H1 (cell line): ENCODE measurements around the gene GALNT9. TPM values are rescaled to one million over a fixed set of nuclear protein-coding genes. Genes with fewer than 3 reads are reported as not detected.

ENCODE experiments used
- CEBPB ChIP-seq: IDR thresholded peaks from 2 replicates; pipeline ENCODE4 v1.6.1; 2012; ENCODE audit warnings: low read depth, low read length
- HDAC2 ChIP-seq, 2 experiments: fragments of 300-600 bp in 1 of 2; sonication (generic) in 1 of 2; IDR thresholded peaks; 2 replicates each; pipeline ENCODE4 v1.6.1; 2011 to 2012; ENCODE audit warnings: low read depth in 2 of 2, low read length in 2 of 2, mild to moderate bottlenecking in 2 of 2, moderate library complexity in 2 of 2, borderline replicate concordance in 1 of 2, inconsistent platforms in 1 of 2
- RXRA ChIP-seq: IDR thresholded peaks from 2 replicates; pipeline ENCODE4 v1.6.1; 2011; ENCODE audit warnings: low read depth, mild to moderate bottlenecking, low read length, moderate library complexity; ENCODE audit not compliant: insufficient read depth
- polyA plus RNA-seq, 7 experiments: library from polyadenylated mRNA; depleted of rRNA in 3 of 7; stranded (reverse) in 5 of 7; unstranded in 2 of 7; fragments of >200 nt in 5 of 7; fragments of 200-250 nt in 2 of 7; gene quantifications; 1 replicate in 5 of 7; 2 replicates in 1 of 7; 4 replicates in 1 of 7; pipeline versions ENCODE4 v1.2.1 to v1.2.3, GENCODE V29; 2011 to 2013; ENCODE audit warnings: missing spikeins in 2 of 7, mixed read lengths in 2 of 7
- total RNA-seq: library from RNA; stranded (reverse); fragmentation: NEBNext Ultra II Directional; extraction: Animal tissue kit (Norgen Biotek cat#: 25700); gene quantifications from 2 replicates; pipeline ENCODE4 v1.2.1, GENCODE V29; 2021
- TF ChIP-seq, protein P1 (sequence below): fragments of 300-600 bp; sonication (generic); IDR thresholded peaks from 2 replicates; pipeline ENCODE4 v1.7.1; 2012; ENCODE audit warnings: low read length, moderate library complexity, mild to moderate bottlenecking, inconsistent platforms; ENCODE audit not compliant: insufficient replicate concordance
- TF ChIP-seq, protein P2 (sequence below): IDR thresholded peaks from 2 replicates; pipeline ENCODE4 v1.6.1; 2011; ENCODE audit warnings: low read depth, mild to moderate bottlenecking, low read length; ENCODE audit not compliant: insufficient read depth
- TF ChIP-seq, protein P3 (sequence below), 3 experiments: IDR thresholded peaks; 1 replicate in 2 of 3; 2 replicates in 1 of 3; pipeline versions ENCODE4 v1.5.1 to v1.6.1; 2011; ENCODE audit warnings: low read length in 3 of 3, mild to moderate bottlenecking in 3 of 3, inconsistent platforms in 2 of 3, low read depth in 1 of 3, moderate library complexity in 1 of 3; ENCODE audit not compliant: insufficient read depth in 1 of 3; ENCODE audit errors: control extremely low read depth in 1 of 3

GALNT9 gene
- total and polyA plus RNA-seq, 2 of the 8 experiments (the other 6 are each of a cell fraction or from before 2014, with no cell fraction given), result 2.0 to 3.6 TPM

DNA sequence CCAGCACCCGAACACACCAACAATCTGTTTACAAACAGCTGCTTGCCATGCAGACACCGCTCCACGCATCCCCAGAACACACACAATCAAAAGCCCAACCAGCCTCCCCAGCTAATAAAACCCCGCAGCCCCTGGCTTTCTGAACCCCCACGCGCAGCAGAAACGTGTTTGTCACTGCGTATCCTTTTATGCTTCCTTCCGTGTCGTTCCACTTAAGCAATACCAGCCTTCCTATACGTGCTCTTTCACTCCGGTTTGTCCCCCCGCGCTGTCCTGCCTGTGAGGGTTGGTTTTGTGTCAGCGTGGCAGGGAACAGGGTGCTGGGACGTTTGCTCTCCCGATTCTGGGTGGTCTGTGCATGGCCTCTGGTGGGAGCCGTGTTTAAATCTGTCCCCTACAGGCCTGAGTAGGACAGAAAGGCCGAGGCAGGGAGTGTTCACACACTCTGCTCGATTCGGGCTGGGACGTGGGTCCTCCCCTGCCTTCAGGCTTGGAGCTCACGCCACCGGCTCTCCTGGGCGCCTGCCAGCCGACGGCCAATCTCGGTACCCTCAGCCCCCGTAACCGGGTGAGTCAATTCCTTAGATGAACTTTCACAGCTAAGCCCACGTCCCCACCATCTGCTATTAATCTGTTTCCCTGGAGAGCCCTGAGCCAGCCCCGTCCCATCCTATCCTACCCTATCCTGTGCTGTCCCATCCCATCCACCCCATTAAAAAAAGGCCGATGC, 125.2 kb downstream of the GALNT9 start (continued):
- TF ChIP-seq, protein P1, sequence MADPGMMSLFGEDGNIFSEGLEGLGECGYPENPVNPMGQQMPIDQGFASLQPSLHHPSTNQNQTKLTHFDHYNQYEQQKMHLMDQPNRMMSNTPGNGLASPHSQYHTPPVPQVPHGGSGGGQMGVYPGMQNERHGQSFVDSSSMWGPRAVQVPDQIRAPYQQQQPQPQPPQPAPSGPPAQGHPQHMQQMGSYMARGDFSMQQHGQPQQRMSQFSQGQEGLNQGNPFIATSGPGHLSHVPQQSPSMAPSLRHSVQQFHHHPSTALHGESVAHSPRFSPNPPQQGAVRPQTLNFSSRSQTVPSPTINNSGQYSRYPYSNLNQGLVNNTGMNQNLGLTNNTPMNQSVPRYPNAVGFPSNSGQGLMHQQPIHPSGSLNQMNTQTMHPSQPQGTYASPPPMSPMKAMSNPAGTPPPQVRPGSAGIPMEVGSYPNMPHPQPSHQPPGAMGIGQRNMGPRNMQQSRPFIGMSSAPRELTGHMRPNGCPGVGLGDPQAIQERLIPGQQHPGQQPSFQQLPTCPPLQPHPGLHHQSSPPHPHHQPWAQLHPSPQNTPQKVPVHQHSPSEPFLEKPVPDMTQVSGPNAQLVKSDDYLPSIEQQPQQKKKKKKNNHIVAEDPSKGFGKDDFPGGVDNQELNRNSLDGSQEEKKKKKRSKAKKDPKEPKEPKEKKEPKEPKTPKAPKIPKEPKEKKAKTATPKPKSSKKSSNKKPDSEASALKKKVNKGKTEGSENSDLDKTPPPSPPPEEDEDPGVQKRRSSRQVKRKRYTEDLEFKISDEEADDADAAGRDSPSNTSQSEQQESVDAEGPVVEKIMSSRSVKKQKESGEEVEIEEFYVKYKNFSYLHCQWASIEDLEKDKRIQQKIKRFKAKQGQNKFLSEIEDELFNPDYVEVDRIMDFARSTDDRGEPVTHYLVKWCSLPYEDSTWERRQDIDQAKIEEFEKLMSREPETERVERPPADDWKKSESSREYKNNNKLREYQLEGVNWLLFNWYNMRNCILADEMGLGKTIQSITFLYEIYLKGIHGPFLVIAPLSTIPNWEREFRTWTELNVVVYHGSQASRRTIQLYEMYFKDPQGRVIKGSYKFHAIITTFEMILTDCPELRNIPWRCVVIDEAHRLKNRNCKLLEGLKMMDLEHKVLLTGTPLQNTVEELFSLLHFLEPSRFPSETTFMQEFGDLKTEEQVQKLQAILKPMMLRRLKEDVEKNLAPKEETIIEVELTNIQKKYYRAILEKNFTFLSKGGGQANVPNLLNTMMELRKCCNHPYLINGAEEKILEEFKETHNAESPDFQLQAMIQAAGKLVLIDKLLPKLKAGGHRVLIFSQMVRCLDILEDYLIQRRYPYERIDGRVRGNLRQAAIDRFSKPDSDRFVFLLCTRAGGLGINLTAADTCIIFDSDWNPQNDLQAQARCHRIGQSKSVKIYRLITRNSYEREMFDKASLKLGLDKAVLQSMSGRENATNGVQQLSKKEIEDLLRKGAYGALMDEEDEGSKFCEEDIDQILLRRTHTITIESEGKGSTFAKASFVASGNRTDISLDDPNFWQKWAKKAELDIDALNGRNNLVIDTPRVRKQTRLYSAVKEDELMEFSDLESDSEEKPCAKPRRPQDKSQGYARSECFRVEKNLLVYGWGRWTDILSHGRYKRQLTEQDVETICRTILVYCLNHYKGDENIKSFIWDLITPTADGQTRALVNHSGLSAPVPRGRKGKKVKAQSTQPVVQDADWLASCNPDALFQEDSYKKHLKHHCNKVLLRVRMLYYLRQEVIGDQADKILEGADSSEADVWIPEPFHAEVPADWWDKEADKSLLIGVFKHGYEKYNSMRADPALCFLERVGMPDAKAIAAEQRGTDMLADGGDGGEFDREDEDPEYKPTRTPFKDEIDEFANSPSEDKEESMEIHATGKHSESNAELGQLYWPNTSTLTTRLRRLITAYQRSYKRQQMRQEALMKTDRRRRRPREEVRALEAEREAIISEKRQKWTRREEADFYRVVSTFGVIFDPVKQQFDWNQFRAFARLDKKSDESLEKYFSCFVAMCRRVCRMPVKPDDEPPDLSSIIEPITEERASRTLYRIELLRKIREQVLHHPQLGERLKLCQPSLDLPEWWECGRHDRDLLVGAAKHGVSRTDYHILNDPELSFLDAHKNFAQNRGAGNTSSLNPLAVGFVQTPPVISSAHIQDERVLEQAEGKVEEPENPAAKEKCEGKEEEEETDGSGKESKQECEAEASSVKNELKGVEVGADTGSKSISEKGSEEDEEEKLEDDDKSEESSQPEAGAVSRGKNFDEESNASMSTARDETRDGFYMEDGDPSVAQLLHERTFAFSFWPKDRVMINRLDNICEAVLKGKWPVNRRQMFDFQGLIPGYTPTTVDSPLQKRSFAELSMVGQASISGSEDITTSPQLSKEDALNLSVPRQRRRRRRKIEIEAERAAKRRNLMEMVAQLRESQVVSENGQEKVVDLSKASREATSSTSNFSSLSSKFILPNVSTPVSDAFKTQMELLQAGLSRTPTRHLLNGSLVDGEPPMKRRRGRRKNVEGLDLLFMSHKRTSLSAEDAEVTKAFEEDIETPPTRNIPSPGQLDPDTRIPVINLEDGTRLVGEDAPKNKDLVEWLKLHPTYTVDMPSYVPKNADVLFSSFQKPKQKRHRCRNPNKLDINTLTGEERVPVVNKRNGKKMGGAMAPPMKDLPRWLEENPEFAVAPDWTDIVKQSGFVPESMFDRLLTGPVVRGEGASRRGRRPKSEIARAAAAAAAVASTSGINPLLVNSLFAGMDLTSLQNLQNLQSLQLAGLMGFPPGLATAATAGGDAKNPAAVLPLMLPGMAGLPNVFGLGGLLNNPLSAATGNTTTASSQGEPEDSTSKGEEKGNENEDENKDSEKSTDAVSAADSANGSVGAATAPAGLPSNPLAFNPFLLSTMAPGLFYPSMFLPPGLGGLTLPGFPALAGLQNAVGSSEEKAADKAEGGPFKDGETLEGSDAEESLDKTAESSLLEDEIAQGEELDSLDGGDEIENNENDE, result no peak
- TF ChIP-seq, protein P2, sequence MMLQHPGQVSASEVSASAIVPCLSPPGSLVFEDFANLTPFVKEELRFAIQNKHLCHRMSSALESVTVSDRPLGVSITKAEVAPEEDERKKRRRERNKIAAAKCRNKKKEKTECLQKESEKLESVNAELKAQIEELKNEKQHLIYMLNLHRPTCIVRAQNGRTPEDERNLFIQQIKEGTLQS, result no peak
- no peak for TF ChIP-seq HDAC2 (IDR thresholded peaks at IDR 0.05; ENCODE audit: borderline replicate concordance in 1 of 2, low read depth in 2 of 2, low read length in 2 of 2)
- no peak for TF ChIP-seq CEBPB
- TF ChIP-seq, protein P3, sequence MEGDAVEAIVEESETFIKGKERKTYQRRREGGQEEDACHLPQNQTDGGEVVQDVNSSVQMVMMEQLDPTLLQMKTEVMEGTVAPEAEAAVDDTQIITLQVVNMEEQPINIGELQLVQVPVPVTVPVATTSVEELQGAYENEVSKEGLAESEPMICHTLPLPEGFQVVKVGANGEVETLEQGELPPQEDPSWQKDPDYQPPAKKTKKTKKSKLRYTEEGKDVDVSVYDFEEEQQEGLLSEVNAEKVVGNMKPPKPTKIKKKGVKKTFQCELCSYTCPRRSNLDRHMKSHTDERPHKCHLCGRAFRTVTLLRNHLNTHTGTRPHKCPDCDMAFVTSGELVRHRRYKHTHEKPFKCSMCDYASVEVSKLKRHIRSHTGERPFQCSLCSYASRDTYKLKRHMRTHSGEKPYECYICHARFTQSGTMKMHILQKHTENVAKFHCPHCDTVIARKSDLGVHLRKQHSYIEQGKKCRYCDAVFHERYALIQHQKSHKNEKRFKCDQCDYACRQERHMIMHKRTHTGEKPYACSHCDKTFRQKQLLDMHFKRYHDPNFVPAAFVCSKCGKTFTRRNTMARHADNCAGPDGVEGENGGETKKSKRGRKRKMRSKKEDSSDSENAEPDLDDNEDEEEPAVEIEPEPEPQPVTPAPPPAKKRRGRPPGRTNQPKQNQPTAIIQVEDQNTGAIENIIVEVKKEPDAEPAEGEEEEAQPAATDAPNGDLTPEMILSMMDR (IDR thresholded peaks at IDR 0.05; ENCODE audit: control extremely low read depth in 1 of 3, insufficient read depth in 1 of 3, low read depth in 1 of 3, low read length in 3 of 3), result no peak
- TF ChIP-seq RXRA, result no peak
